Smooth muscle cell (in vitro differentiated cells): ENCODE data around the gene CDH2. TPM values are rescaled to one million over a fixed set of nuclear protein-coding genes. Genes with fewer than 3 reads are reported as not detected.
A peak's percentile ranks its signal among the peaks of the same experiment; 100 is the strongest.

Source experiments
- DNase-seq: peaks from one replicate; lab custom pipeline; 2025; ENCODE audit not compliant: unreplicated experiment; lab: John Stamatoyannopoulos, UW
- H2AFZ ChIP-seq: fragments of 200-600 bp; sonication (generic); 2 replicates; pipeline ENCODE4 v1.6.0; 2016; ENCODE audit warnings: antibody characterized with exemption, low read depth, mild to moderate bottlenecking
- H3F3A ChIP-seq: fragments of 200-600 bp; sonication (generic); 2 replicates; pipeline ENCODE4 v1.6.0; 2017; ENCODE audit warnings: antibody characterized with exemption, low read depth
- H3K27ac ChIP-seq: fragments of 200-600 bp; sonication (generic); 2 replicates; pipeline ENCODE4 v1.5.1; 2016; ENCODE audit warnings: low read depth, mild to moderate bottlenecking
- H3K27me3 ChIP-seq: fragments of 200-600 bp; sonication (generic); 2 replicates; pipeline ENCODE4 v1.6.1; 2016; ENCODE audit warnings: low read depth, mild to moderate bottlenecking
- H3K36me3 ChIP-seq: fragments of 200-600 bp; sonication (generic); 2 replicates; pipeline ENCODE4 v1.5.1; 2016; ENCODE audit warnings: low read depth
- H3K4me1 ChIP-seq: fragments of 200-600 bp; sonication (generic); 2 replicates; pipeline ENCODE4 v1.5.1; 2016; ENCODE audit warnings: low read depth
- H3K4me2 ChIP-seq: fragments of 200-600 bp; sonication (generic); 2 replicates; pipeline ENCODE4 v1.6.0; 2016; ENCODE audit warnings: mild to moderate bottlenecking
- H3K4me3 ChIP-seq: fragments of 200-600 bp; sonication (generic); 2 replicates; pipeline ENCODE4 v1.5.1; 2016; ENCODE audit warnings: mild to moderate bottlenecking
- H3K79me2 ChIP-seq: fragments of 200-600 bp; sonication (generic); 2 replicates; pipeline ENCODE4 v1.6.0; 2016; ENCODE audit warnings: low read depth, mild to moderate bottlenecking
- H3K9ac ChIP-seq: fragments of 200-600 bp; sonication (generic); 2 replicates; pipeline ENCODE4 v1.6.0; 2016; ENCODE audit warnings: low read depth
- H3K9me3 ChIP-seq: fragments of 200-600 bp; sonication (generic); replicated peaks from 2 replicates; pipeline ENCODE4 v1.5.1; 2016; ENCODE audit warnings: low read depth
- H4K20me1 ChIP-seq: fragments of 200-600 bp; sonication (generic); 2 replicates; pipeline ENCODE4 v1.6.0; 2016; ENCODE audit warnings: low read depth
- CTCF ChIP-seq: fragments of 200-600 bp; sonication (generic); IDR thresholded peaks from 2 replicates; pipeline ENCODE4 v1.5.1; 2017; ENCODE audit warnings: borderline replicate concordance, mild to moderate bottlenecking, antibody characterized with exemption; ENCODE audit not compliant: insufficient read depth, poor library complexity, severe bottlenecking
- WGBS: methylation state at CpG from one replicate; pipeline ENCODE4 v1.1.7; 2016; ENCODE audit warnings: low lambda C conversion rate; 5-methylcytosine and 5-hydroxymethylcytosine counted together
- polyA plus RNA-seq: library from polyadenylated mRNA; unstranded; fragments of >200 nt; fragmentation: Nextera tagmentation; extraction: Ambion mirVana; gene quantifications from 2 replicates; pipeline ENCODE4 v1.2.1, GENCODE V29; 2016
- total RNA-seq: library from RNA; depleted of rRNA; stranded (reverse); fragments of >200 nt; gene quantifications from 2 replicates; pipeline ENCODE4 v1.2.3, GENCODE V29; 2014

Gene CDH2
- total and polyA plus RNA-seq, 2 experiments from 2014 or later: 132 to 251 TPM

- Histone ChIP-seq H3K27ac (peak overlapping the region; percentile 23), H2AFZ (no peak overlapping the region), H3F3A (peaks cover 2% of the 10 kb centered on the region), H3K27me3 (no peaks in the 10 kb centered on the region), H3K4me3 (no peak overlapping the region), H3K9me3 (no peaks in the 10 kb centered on the region), H4K20me1 (no peaks in the 10 kb centered on the region), H3K79me2 (peaks cover 94% of the 10 kb centered on the region), H3K4me1 (peaks cover 57% of the 10 kb centered on the region), H3K4me2 (no peak overlapping the region), H3K9ac (no peak overlapping the region), H3K36me3 (no peaks in the 10 kb centered on the region)
- DNase-seq: no peak
- no peak for TF ChIP-seq CTCF
- WGBS: 95% methylated on average over 3 of the region's 3 CpGs
These were observed 88.5 kb downstream of the CDH2 start for GRCh38 chr18:28088477-28088876.

DNA sequence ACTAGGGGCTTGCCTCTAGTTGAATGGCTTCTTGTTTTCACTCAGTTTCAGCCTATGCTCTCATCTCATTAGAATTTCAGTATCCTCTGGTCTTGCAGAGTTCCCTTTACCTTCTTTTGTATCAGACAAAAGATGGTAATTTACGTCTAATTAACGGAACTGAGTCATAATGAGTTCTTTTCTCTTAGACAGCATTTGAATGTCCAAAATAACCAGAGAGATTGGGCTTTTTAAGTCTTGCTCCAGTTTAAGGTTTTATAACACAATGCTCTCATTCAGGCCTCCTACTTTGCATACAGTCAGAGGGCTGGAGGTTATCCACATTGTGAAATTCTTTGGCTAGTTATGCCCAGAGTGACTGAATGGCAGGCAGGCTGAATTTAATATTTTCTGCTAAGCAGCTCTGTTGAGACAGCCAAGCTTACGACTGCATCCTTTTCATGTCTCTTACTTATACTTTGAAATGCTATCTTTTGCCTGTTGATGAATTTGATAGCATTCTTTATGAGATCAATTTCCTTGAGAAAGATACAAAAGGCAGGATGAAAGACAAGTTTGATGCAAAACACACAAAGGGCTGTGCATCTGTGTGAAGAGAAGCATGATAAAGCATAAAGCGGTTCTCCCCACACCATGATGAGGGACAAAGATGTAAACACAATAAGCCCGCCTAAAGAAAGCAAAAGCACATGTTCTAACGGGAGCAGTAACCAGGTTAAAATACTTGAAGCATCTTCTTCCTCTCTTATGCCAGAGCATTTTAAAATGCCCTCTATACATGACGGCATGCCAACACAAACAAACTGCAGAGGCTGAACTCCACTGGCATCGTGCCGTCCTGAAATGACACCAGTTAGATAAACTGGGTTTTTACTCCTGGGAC lies 90.0 kb downstream of the CDH2 start:
- H3K27ac ChIP-seq: peak overlapping the region; percentile 66
- WGBS: 55% methylated on average over 9 of the region's 9 CpGs

DNA sequence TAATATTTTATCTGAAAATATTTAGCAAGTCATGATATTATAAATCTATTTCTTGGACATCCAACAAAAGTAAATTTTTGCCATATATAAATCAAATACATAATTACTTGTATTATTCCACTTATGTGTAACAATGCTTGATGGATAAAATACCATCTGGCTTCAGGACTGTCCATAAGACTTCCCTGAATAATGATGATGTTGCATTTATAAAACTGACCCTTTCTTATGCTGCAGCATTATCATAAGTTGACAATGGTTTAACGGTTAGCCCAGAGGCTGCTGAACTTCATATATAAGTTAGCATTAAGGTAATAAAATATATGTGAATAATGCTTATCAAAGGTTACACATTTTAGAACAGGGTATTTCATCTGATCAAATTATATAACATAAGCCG lies 95.4 kb downstream of the CDH2 start:
- H3K79me2 ChIP-seq: peaks cover 63% of the 10 kb centered on the region
- no peaks in the 10 kb centered on the region for H3K36me3 ChIP-seq
- no peaks in the 10 kb centered on the region for H4K20me1 ChIP-seq
- no peak overlapping the region for H3K9ac ChIP-seq
- peak overlapping the region; percentile 92 for H3K27ac ChIP-seq
- WGBS: 85% methylated on average over 2 of the region's 2 CpGs
- peaks cover 29% of the 10 kb centered on the region for H3F3A ChIP-seq
- no peak for DNase-seq
- H3K4me3 ChIP-seq: no peak overlapping the region
- H3K4me1 ChIP-seq: peaks cover 58% of the 10 kb centered on the region
- H3K9me3 ChIP-seq: no peaks in the 10 kb centered on the region
- peak overlapping the region; percentile 39 for H3K4me2 ChIP-seq
- H2AFZ ChIP-seq: no peak overlapping the region
- no peak for TF ChIP-seq CTCF
- no peaks in the 10 kb centered on the region for H3K27me3 ChIP-seq

More for the DNA sequence above, 90.0 kb downstream of the CDH2 start:
- no peak overlapping the region for H3K9ac ChIP-seq
- H4K20me1 ChIP-seq: no peaks in the 10 kb centered on the region
- H2AFZ ChIP-seq: no peak overlapping the region
- H3K4me1 ChIP-seq: peaks cover 51% of the 10 kb centered on the region
- no peaks in the 10 kb centered on the region for H3K36me3 ChIP-seq
- peak overlapping the region; percentile 23 for H3K4me2 ChIP-seq
- peaks cover 2% of the 10 kb centered on the region for H3F3A ChIP-seq
- no peak for TF ChIP-seq CTCF
- H3K79me2 ChIP-seq: peaks cover 93% of the 10 kb centered on the region
- H3K27me3 ChIP-seq: no peaks in the 10 kb centered on the region
- no peak for DNase-seq
- no peaks in the 10 kb centered on the region for H3K9me3 ChIP-seq
- no peak overlapping the region for H3K4me3 ChIP-seq
